Breast epithelium (tissue), 3 donors: ENCODE measurements around the gene KCNH3.
"Not testable (repeated sequence)": the region's sequence is repeated elsewhere in the genome, so short reads cannot be mapped to it uniquely, and the experiment has no call there.

Experiments
- POLR2A ChIP-seq: fragments of 450-650 bp; IDR thresholded peaks from one replicate; pipeline ENCODE4 v1.6.1; 2016; ENCODE audit warnings: antibody characterized with exemption, mild to moderate bottlenecking, moderate library complexity
- POLR2AphosphoS5 ChIP-seq, 3 donors: sonication (generic); formaldehyde crosslinking; IDR thresholded peaks; one replicate each; pipeline ENCODE4 v1.6.1; 2017; ENCODE audit warnings: antibody characterized with exemption in 3 of 3
- TF ChIP-seq, protein P1 (sequence below), 3 donors: fragments of 450-650 bp; IDR thresholded peaks; one replicate each; pipeline ENCODE4 v1.5.1; 2016 to 2017; ENCODE audit warnings: antibody characterized with exemption in 3 of 3, mild to moderate bottlenecking in 3 of 3, moderate library complexity in 3 of 3

DNA sequence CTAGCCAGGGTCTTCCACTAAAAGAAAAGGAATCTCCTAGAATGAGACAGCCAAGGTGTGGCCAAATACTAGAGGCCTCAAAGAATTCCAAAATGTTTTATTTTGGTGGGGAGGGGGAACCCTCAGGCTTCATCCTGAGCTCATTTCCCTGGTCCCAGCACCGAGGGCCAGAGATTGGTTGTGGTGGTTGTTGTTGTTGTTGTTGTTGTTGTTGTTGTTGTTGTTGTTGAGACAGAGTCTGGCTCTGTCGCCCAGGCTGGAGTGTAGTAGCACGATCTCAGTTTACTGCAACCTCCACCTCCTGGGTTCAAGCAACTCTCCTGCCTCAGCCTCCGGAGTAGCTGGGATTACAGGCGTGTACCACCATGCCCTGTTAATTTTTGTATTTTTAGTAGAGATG lies 4.7 kb upstream of the KCNH3 start:
- not testable (repeated sequence) for TF ChIP-seq POLR2AphosphoS5 (IDR thresholded peaks at IDR 0.05); POLR2A
- TF ChIP-seq, protein P1, sequence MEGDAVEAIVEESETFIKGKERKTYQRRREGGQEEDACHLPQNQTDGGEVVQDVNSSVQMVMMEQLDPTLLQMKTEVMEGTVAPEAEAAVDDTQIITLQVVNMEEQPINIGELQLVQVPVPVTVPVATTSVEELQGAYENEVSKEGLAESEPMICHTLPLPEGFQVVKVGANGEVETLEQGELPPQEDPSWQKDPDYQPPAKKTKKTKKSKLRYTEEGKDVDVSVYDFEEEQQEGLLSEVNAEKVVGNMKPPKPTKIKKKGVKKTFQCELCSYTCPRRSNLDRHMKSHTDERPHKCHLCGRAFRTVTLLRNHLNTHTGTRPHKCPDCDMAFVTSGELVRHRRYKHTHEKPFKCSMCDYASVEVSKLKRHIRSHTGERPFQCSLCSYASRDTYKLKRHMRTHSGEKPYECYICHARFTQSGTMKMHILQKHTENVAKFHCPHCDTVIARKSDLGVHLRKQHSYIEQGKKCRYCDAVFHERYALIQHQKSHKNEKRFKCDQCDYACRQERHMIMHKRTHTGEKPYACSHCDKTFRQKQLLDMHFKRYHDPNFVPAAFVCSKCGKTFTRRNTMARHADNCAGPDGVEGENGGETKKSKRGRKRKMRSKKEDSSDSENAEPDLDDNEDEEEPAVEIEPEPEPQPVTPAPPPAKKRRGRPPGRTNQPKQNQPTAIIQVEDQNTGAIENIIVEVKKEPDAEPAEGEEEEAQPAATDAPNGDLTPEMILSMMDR (IDR thresholded peaks at IDR 0.05) = not testable (repeated sequence)
